GM21526 (cell line): ENCODE data around the gene CEP70.
"Not testable (repeated sequence)": the region's sequence is repeated elsewhere in the genome, so short reads cannot be mapped to it uniquely, and the experiment has no call there.

Source experiments
- ATAC-seq: cut with Tn5 transposase; IDR thresholded peaks from one replicate; pipeline ENCODE4 v1.9.1; 2021; ENCODE audit warnings: moderate library complexity; ENCODE audit not compliant: unreplicated experiment, low FRiP score

The CEP70 gene

GRCh38 chr3:138539352-138539751, 54.7 kb downstream of the CEP70 start:
- no peak for ATAC-seq

GRCh38 chr3:138521445-138521844, 72.6 kb downstream of the CEP70 start:
- not testable (repeated sequence) for ATAC-seq

DNA sequence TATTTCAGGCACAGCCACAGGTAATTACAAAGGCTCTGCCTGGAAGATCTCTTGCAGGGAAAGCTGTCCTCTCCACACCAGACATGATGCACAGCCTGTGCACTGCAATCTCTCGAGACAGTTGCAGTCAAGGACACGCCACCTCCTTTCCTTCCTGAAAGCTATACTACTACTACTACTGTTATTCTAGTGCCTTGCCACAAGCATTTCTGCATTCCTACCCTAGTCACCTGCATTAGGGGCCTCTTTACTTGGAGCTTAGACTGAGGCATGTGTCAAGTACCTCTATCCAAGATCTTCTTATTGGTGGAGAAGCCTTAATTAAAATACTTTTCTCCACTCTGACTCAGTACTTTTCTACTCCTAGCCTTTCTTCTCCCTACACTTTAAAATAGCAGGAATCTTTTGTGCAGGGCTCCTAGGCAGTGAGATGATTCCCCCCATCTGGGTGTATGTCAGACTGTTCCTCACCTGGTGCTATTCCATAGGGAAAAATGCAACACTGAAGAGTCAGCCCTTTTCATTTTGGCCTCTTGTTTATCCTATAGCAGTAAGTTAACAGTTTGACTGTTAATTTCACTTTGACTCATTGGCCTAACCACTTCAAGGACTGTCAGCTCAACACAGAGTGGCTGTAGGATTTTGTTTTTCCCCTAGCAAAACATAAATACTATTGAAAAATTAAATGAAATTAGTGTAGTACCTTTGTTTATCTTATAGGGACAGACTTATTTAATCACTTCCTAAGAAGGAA, 80.8 kb downstream of the CEP70 start:
- ATAC-seq, result no peak

DNA sequence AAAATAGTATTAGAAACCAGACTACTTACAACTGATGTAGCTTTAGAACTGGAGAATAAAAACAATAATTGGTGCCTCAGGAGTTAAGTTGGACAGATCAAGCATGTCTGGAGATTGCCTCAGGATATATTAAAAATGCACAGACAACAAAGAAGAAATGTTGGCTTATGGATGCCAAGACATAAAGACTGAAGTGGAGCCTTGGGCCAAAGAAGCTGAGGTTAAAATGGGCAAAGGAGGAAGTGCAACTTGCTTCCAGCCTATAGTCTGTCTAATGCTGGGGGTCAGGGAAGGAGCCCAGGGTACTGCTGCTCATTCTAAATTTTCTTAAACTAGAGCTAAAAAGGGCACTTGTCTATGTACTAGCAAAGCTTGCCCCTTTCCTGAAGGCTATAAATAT, 82.1 kb downstream of the CEP70 start:
- ATAC-seq, result no peak

DNA sequence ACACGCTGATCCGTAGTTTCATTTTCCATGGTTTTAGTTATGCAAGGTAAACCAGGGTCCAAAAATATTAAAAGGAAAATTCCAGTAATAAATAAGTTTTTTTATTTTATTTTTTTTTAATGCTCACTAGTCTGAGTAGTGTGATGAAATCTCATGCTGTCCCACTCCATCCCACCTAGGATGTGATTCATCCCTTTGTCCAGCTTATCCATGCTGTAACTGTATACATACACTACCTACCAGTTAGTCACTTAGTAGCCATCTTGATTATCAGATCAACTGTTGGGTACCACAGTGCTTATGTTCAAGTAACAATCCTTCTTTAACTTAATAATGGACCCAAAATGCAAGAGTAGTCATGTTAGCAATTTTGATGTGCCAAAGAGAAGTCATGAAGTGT, 84.5 kb downstream of the CEP70 start:
- ATAC-seq, result no peak

DNA sequence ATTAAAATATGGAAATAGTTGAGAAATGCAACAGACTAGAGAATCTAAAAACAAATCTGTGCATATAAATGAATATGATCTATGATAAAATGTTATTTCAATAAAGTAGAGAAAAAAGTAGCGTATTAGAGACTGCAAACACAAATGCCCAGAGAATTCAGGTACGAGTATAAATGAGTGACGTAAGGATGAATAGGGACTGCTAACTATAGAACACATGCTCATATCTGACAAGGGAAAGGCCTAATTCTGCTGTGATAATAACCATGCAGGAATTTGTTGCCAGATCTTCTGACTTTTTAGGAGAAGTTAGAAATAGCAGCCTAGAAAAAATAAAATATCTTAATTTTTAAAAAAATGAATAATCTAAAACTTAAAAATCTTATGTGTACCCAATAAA, 86.5 kb downstream of the CEP70 start:
- no peak for ATAC-seq

DNA sequence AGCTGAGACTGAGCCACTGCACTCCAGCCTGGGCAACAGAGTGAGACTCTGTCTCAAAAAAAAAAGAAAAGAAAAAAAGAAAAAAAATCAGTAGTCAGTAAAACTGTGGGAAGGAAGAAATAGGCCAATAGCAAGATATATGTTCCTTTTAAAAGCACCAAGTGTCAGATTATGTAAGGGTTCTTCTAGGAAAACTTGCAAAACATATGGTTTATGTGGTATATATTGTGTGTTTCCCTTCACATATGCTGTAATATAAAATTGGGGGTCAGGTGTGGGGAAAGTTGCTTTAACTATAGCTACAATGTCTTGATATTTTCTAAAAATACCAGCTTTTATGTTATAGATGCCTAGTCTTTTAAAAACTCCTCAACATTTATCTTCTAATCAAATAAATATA, 95.1 kb downstream of the CEP70 start:
- no peak for ATAC-seq

GRCh38 chr3:138497851-138498250, 96.2 kb downstream of the CEP70 start:
- no peak for ATAC-seq

GRCh38 chr3:138497021-138497420, 97.0 kb downstream of the CEP70 start:
- ATAC-seq, result no peak

- no peak for ATAC-seq
These were observed 97.6 kb downstream of the CEP70 start for GRCh38 chr3:138496436-138496835.

DNA sequence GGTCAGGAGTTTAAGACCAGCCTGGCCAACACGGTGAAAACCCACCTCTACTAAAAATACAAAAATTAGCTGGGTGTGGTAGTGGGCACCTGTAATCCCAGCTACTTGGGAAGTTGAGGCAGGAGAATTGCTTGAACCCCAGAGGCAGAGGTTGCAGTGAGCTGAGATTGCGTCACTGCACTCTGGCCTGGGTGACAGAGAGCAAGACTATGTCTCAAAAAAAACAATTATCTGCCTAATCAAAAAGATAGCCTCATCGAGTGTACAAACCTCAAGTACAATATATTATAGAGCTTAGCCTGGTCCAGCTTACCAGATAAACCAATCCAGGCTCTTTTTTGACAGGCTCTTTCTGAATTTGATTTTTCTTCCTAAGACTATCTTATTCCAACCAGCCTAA, 98.4 kb downstream of the CEP70 start:
- not testable (repeated sequence) for ATAC-seq

DNA sequence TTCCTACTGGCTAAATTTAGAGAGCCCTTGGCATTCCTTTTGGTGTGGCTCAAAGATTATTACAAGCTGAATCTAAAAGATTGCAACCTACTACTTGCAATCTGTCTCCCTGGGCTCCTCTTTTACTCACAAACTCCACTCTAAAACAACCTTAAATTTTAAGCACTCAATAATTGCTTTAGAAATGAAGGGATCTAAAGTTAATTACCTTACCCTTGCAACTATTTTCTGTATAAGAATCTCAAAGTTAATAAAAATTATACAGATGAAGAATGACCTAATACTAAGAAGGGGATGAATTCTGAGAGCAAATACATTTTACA, 99.5 kb downstream of the CEP70 start:
- no peak for ATAC-seq

- ATAC-seq, result no peak
These were observed 100.1 kb downstream of the CEP70 start for GRCh38 chr3:138493804-138494606.

GRCh38 chr3:138492980-138493675, 100.9 kb downstream of the CEP70 start:
- no peak for ATAC-seq

- no peak for ATAC-seq
These were observed 102.1 kb downstream of the CEP70 start for GRCh38 chr3:138491971-138492370.

DNA sequence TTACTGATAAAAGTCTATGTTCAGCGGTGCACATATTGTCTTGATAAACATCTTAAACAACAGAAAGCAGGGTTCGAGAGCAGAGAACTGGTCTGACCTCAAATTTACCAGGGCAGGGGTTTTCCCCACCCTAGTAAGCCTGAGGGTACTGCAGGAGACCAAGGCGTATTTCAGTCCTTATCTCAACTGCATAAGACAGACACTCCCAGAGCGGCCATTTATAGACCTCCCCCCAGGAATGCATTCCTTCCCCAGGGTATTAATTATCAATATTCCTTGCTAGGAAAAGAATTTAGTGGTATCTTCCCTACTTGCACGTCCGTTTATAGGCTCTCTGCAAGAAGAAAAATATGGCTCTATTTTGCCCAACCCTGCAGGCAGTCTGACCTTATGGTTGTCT, 107.5 kb downstream of the CEP70 start:
- ATAC-seq, result not testable (repeated sequence)

DNA sequence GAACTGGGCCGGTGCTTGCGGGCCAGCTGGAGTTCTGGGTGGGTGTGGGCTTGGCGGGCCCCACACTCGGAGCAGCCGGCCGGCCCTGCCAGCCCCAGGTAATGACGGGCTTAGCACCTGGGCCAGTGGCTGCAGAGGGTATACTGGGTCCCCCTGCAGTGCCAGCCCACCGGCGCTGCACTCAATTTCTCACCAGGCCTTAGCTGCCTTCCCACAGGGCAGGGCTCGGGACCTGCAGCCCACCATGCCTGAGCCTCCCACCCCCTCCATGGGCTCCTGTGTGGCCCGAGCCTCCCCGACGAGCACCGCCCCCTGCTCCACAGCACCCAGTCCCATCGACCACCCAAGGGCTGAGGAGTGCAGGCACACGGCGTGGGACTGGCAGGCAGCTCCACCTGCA, 109.4 kb downstream of the CEP70 start:
- ATAC-seq, result not testable (repeated sequence)

GRCh38 chr3:138479438-138479863, 114.6 kb downstream of the CEP70 start:
- no peak for ATAC-seq

- ATAC-seq, result no peak
These were observed 116.3 kb downstream of the CEP70 start for GRCh38 chr3:138477801-138478200.

GRCh38 chr3:138477120-138477519, 116.9 kb downstream of the CEP70 start:
- ATAC-seq, result no peak

GRCh38 chr3:138476526-138476925, 117.5 kb downstream of the CEP70 start:
- no peak for ATAC-seq
